Stimulated activated CD4-positive, alpha-beta T cell treated with anti-CD3 and anti-CD28 coated beads, TNF-alpha, amount 100 ng/mL, for 1 hour (primary cell): ENCODE data around the gene DMBT1.

Experiments used
- DNase-seq, 3 donors: peaks; one replicate each; pipeline ENCODE4 v3.0.0-alpha.2; 2020; ENCODE audit warnings: low read depth in 3 of 3, low spot score in 1 of 3

Gene DMBT1

GRCh38 chr10:122669842-122670241, 109.3 kb downstream of the DMBT1 start:
- DNase-seq = no peak

- DNase-seq = no peak
Observed at GRCh38 chr10:122671355-122671754, 110.8 kb downstream of the DMBT1 start.

- DNase-seq = no peak
Observed at GRCh38 chr10:122672655-122673054, 112.1 kb downstream of the DMBT1 start.

- no peak for DNase-seq
Observed at GRCh38 chr10:122673269-122673668, 112.7 kb downstream of the DMBT1 start.

- DNase-seq = no peak
Observed at GRCh38 chr10:122673731-122674130, 113.2 kb downstream of the DMBT1 start.

GRCh38 chr10:122674781-122675180, 114.2 kb downstream of the DMBT1 start:
- no peak for DNase-seq

- no peak for DNase-seq
Observed at GRCh38 chr10:122675278-122675677, 114.7 kb downstream of the DMBT1 start.

GRCh38 chr10:122678266-122678665, 117.7 kb downstream of the DMBT1 start:
- DNase-seq = no peak

GRCh38 chr10:122682522-122682921, 122.0 kb downstream of the DMBT1 start:
- DNase-seq = no peak

- no peak for DNase-seq
Observed at GRCh38 chr10:122688293-122688989, 127.9 kb downstream of the DMBT1 start.

- no peak for DNase-seq
Observed at GRCh38 chr10:122689146-122689820, 128.7 kb downstream of the DMBT1 start.

- DNase-seq = no peak
Observed at GRCh38 chr10:122692744-122693143, 132.2 kb downstream of the DMBT1 start.
